HepG2 (cell line): Measurements from ENCODE around the gene POLL. TPM values are rescaled to one million over a fixed set of nuclear protein-coding genes. Genes with fewer than 3 reads are reported as not detected.

ENCODE experiments used
- AGO1 ChIP-seq: fragments of 200-400 bp; formaldehyde crosslinking; IDR thresholded peaks from 2 replicates; pipeline ENCODE4 v1.6.1; 2017; ENCODE audit warnings: mild to moderate bottlenecking, low read depth, low read length, moderate library complexity; ENCODE audit not compliant: poor library complexity, severe bottlenecking
- DMAP1 ChIP-seq: IDR thresholded peaks from 2 replicates; pipeline ENCODE4 v1.6.1; 2016
- JDP2 ChIP-seq: sonication (generic); formaldehyde crosslinking; IDR thresholded peaks from 2 replicates; pipeline ENCODE4 v1.8.1; 2022; ENCODE audit warnings: missing genetic modification reagents, borderline replicate concordance
- KLF6 ChIP-seq: IDR thresholded peaks from 2 replicates; pipeline ENCODE4 v1.8.0; 2016; ENCODE audit warnings: missing biosample characterization, missing genetic modification reagents
- MED1 ChIP-seq: sonication (generic); formaldehyde crosslinking; IDR thresholded peaks from 2 replicates; pipeline ENCODE4 v1.4.0; 2020; ENCODE audit warnings: missing genetic modification reagents
- MEIS2 ChIP-seq: sonication (generic); formaldehyde crosslinking; IDR thresholded peaks from 2 replicates; pipeline ENCODE4 v1.9.0; 2021; ENCODE audit warnings: mild to moderate bottlenecking, missing genetic modification reagents
- MTERF4 ChIP-seq: sonication (generic); formaldehyde crosslinking; IDR thresholded peaks from 2 replicates; pipeline ENCODE4 v1.8.0; 2023; ENCODE audit warnings: mild to moderate bottlenecking, missing genetic modification reagents
- NRL ChIP-seq: sonication (generic); formaldehyde crosslinking; IDR thresholded peaks from 2 replicates; pipeline ENCODE4 v1.5.0; 2020; ENCODE audit warnings: missing genetic modification reagents, mild to moderate bottlenecking, moderate library complexity, borderline replicate concordance
- SALL1 ChIP-seq: sonication (generic); formaldehyde crosslinking; IDR thresholded peaks from 2 replicates; pipeline ENCODE4 v1.8.0; 2022; ENCODE audit warnings: mild to moderate bottlenecking, missing genetic modification reagents
- SALL2 ChIP-seq: sonication (generic); formaldehyde crosslinking; IDR thresholded peaks from 2 replicates; pipeline ENCODE4 v1.8.1; 2023; ENCODE audit warnings: mild to moderate bottlenecking, missing genetic modification reagents, inconsistent platforms
- ZBTB21 ChIP-seq: sonication (generic); formaldehyde crosslinking; IDR thresholded peaks from 2 replicates; pipeline ENCODE4 v1.4.0; 2020; ENCODE audit warnings: missing genetic modification reagents
- ZFP36L2 ChIP-seq: sonication (generic); formaldehyde crosslinking; IDR thresholded peaks from 2 replicates; pipeline ENCODE4 v1.4.0; 2020; ENCODE audit warnings: missing genetic modification reagents
- ZKSCAN1 ChIP-seq: fragments of 150-350 bp; IDR thresholded peaks from 2 replicates; pipeline ENCODE4 v1.6.1; 2014; ENCODE audit warnings: low read length
- ZNF296 ChIP-seq: sonication (generic); formaldehyde crosslinking; conservative IDR thresholded peaks from 2 replicates; pipeline ENCODE4 v1.5.0; 2020; ENCODE audit warnings: mild to moderate bottlenecking, missing genetic modification reagents
- ZNF326 ChIP-seq: sonication (generic); formaldehyde crosslinking; IDR thresholded peaks from 2 replicates; pipeline ENCODE4 v1.4.0; 2020; ENCODE audit warnings: missing genetic modification reagents, borderline replicate concordance
- ZNF331 ChIP-seq: sonication (generic); formaldehyde crosslinking; IDR thresholded peaks from 2 replicates; pipeline ENCODE4 v1.4.0; 2020; ENCODE audit warnings: missing genetic modification reagents
- ZNF670 ChIP-seq: sonication (generic); formaldehyde crosslinking; IDR thresholded peaks from 2 replicates; pipeline ENCODE4 v1.8.0; 2022; ENCODE audit warnings: mild to moderate bottlenecking, missing genetic modification reagents, borderline replicate concordance
- ZNF709 ChIP-seq: sonication (generic); formaldehyde crosslinking; IDR thresholded peaks from 2 replicates; pipeline ENCODE4 v1.5.0; 2020; ENCODE audit warnings: mild to moderate bottlenecking, missing genetic modification reagents
- ZNF766 ChIP-seq: sonication (generic); formaldehyde crosslinking; IDR thresholded peaks from 2 replicates; pipeline ENCODE4 v1.5.0; 2020; ENCODE audit warnings: missing genetic modification reagents, borderline replicate concordance
- ZNF891 ChIP-seq: sonication (generic); formaldehyde crosslinking; IDR thresholded peaks from 2 replicates; pipeline ENCODE4 v1.5.0; 2020; ENCODE audit warnings: mild to moderate bottlenecking, missing genetic modification reagents
- ZSCAN20 ChIP-seq: sonication (generic); formaldehyde crosslinking; IDR thresholded peaks from 2 replicates; pipeline ENCODE4 v1.4.0; 2020; ENCODE audit warnings: missing genetic modification reagents, mild to moderate bottlenecking, borderline replicate concordance
- polyA plus RNA-seq, 8 experiments: library from polyadenylated mRNA; depleted of rRNA in 3 of 8; stranded (reverse) in 7 of 8; unstranded in 1 of 8; fragments of >200 nt; fragmentation: Illumina TruSeq in 4 of 8; extraction: Trizol in 4 of 8; gene quantifications; 2 replicates each; pipeline versions ENCODE4 v1.2.1 to v1.2.3, GENCODE V29; 2011 to 2016; ENCODE audit warnings: low read depth in 4 of 8, missing spikeins in 1 of 8, mixed read lengths in 1 of 8; ENCODE audit not compliant: insufficient read depth in 1 of 8
- total RNA-seq, 5 experiments: library from RNA; depleted of rRNA; stranded (reverse); fragments of >200 nt; fragmentation: Illumina TruSeq; extraction: Trizol; gene quantifications; 2 replicates each; pipeline ENCODE4 v1.2.3, GENCODE V29; 2016; ENCODE audit warnings: low read depth in 1 of 5
- TF ChIP-seq, protein P1 (sequence below): sonication (generic); formaldehyde crosslinking; IDR thresholded peaks from 2 replicates; pipeline ENCODE4 v1.5.0; 2020; ENCODE audit warnings: mild to moderate bottlenecking, missing genetic modification reagents, moderate library complexity
- TF ChIP-seq, protein P2 (sequence below): IDR thresholded peaks from 2 replicates; pipeline ENCODE4 v1.6.1; 2016
- TF ChIP-seq, protein P3 (sequence below): IDR thresholded peaks from 2 replicates; pipeline ENCODE4 v1.6.1; 2016; ENCODE audit warnings: control low read depth

POLL gene
- total and polyA plus RNA-seq, 2 of the 13 experiments (the other 11 are each of a cell fraction or from before 2014, with no cell fraction given) = 13.8 to 19.1 TPM

GRCh38 chr10:101587725-101588653, at the start of gene POLL, which contains the start of gene DPCD (continued):
- TF ChIP-seq, protein P1, sequence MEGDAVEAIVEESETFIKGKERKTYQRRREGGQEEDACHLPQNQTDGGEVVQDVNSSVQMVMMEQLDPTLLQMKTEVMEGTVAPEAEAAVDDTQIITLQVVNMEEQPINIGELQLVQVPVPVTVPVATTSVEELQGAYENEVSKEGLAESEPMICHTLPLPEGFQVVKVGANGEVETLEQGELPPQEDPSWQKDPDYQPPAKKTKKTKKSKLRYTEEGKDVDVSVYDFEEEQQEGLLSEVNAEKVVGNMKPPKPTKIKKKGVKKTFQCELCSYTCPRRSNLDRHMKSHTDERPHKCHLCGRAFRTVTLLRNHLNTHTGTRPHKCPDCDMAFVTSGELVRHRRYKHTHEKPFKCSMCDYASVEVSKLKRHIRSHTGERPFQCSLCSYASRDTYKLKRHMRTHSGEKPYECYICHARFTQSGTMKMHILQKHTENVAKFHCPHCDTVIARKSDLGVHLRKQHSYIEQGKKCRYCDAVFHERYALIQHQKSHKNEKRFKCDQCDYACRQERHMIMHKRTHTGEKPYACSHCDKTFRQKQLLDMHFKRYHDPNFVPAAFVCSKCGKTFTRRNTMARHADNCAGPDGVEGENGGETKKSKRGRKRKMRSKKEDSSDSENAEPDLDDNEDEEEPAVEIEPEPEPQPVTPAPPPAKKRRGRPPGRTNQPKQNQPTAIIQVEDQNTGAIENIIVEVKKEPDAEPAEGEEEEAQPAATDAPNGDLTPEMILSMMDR (CRISPR knock-in tag) = no peak
- TF ChIP-seq ZNF331 (CRISPR knock-in tag) (peak; percentile 48; the same call in 1 of the 2 replicates), ZNF891 (CRISPR knock-in tag) (no peak), ZBTB21 (CRISPR knock-in tag) (no peak), KLF6 (CRISPR knock-in tag) (peak; percentile 47; the same call in 1 of the 2 replicates), MEIS2 (CRISPR knock-in tag) (peak; percentile 13; the same call in 1 of the 2 replicates), ZNF766 (CRISPR knock-in tag) (peak; percentile 29; the same call in 1 of the 2 replicates), SALL2 (CRISPR knock-in tag) (no peak), JDP2 (CRISPR knock-in tag) (no peak), AGO1 (peak; percentile 12), SALL1 (CRISPR knock-in tag) (peak; percentile 68), MED1 (CRISPR knock-in tag) (peak; percentile 11; the same call in 1 of the 2 replicates), ZNF296 (CRISPR knock-in tag) (no peak), ZNF326 (CRISPR knock-in tag) (no peak), ZSCAN20 (CRISPR knock-in tag) (no peak), DMAP1 (no peak; the same call in none of the 2 replicates), ZFP36L2 (no peak), NRL (CRISPR knock-in tag) (peak; percentile 48; the same call in 1 of the 2 replicates), MTERF4 (CRISPR knock-in tag) (no peak), ZKSCAN1 (no peak), ZNF709 (CRISPR knock-in tag) (no peak), ZNF670 (CRISPR knock-in tag) (0 out of 2 replicates have a peak, but pooled peaks have one; percentile 80)
- TF ChIP-seq, protein P2, sequence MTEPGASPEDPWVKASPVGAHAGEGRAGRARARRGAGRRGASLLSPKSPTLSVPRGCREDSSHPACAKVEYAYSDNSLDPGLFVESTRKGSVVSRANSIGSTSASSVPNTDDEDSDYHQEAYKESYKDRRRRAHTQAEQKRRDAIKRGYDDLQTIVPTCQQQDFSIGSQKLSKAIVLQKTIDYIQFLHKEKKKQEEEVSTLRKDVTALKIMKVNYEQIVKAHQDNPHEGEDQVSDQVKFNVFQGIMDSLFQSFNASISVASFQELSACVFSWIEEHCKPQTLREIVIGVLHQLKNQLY (CRISPR knock-in tag) = peak; percentile 26; the same call in 1 of the 2 replicates
- TF ChIP-seq, protein P3, sequence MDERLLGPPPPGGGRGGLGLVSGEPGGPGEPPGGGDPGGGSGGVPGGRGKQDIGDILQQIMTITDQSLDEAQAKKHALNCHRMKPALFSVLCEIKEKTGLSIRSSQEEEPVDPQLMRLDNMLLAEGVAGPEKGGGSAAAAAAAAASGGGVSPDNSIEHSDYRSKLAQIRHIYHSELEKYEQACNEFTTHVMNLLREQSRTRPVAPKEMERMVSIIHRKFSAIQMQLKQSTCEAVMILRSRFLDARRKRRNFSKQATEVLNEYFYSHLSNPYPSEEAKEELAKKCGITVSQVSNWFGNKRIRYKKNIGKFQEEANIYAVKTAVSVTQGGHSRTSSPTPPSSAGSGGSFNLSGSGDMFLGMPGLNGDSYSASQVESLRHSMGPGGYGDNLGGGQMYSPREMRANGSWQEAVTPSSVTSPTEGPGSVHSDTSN (CRISPR knock-in tag) = no peak
